ENCODE data around the gene THAP7.
"Not testable (repeated sequence)": the region's sequence is repeated elsewhere in the genome, so short reads cannot be mapped to it uniquely, and the experiment has no call there.

Gene THAP7, protein sequence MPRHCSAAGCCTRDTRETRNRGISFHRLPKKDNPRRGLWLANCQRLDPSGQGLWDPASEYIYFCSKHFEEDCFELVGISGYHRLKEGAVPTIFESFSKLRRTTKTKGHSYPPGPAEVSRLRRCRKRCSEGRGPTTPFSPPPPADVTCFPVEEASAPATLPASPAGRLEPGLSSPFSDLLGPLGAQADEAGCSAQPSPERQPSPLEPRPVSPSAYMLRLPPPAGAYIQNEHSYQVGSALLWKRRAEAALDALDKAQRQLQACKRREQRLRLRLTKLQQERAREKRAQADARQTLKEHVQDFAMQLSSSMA

DNA sequence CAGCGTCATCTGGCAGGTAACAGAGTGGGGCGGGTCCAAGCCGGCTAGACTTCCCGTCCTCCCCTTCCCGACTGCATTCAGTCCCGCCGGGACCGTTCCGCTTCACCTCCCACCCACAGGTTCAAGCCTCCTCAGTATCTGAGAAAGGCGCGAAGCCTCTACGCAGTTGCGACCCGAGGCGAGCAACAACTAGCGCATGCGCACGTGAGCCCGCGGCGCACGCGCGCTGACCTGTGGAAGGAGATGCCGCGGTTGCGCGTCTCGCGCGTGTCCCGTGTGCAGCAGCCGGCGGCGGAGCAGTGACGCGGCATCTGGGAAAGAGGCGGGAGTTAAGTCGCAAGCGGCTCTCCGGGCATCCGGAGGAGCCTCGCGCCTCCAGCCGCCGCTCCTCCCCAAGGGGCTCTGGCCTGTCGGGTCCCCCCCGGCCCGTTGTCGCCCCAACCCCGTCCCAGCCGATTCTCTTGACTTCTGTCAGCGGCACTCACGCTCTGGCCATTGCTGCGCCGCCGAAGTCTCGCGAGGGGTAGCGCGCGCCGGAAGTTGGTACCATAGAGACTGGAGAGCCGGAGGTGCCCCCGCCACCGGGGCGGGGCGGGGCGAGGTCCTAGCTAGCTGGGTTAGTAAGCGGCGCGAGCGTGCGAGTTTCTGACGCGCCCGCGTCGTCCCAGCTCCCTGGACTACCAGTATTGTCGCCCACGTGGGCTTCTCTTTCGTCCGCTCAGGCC lies at the start of gene THAP7:
Gene THAP7 (minus strand): TSS at position 518 of the 725 bp plus-strand sequence. CDS start 207 bp downstream, at position 311.
- DNase-seq (ENCODE audit: low spot score): peak; percentile 96

DNA sequence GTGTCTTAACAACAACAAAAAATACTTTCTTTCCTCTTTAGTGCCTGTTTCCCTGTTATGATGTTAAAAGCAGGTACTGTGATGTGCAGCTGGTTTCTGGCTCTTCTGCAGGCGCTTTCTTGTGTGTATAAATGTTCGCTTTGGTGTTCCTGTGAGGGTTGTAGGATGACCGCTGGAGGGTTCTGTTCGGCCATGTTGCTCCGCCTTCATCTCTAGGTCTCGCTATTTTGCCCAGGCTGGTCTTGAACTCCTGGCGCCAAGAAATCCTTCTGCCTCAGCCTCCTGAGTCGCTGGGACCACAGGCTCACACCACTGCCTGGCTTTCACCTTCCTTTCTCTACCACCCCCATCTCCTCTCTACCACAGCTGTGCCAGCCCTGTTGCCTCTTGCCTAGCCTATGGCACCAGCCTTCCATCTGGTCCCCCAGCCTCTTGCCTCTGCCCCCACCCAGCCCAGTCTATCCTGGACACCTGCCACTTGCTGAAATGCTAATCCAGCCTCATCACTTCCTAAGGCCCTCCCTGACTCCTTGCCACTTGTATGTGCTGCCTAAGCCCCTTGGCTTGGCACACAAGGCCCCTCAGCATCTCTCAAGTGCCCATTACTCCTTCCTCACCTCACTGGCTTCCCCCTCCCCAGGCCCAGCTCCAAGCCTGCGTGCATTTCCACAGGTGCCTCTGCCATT lies 49.4 kb upstream of the THAP7 start:
- DNase-seq (ENCODE audit: low spot score): no peak

DNA sequence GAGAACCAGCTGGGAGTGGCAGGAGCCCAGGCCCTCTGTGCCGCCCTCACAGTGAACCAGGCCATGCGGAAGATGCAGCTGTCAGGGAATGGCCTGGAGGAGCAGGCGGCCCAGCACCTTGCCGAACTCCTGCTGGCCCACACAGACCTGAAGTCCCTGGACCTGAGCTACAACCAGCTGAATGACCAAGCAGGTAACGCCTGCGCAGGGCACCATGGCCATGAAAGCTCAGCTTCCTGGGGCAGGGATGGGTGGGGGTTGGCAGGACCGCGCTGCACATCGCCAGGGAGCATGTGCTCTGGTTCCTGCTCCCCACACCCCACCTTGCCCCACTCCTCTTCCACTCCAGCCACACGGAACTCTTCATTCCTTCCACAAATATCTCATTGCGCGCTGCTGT lies 47.0 kb upstream of the THAP7 start:
- not testable (repeated sequence) for DNase-seq (ENCODE audit: low spot score)

DNA sequence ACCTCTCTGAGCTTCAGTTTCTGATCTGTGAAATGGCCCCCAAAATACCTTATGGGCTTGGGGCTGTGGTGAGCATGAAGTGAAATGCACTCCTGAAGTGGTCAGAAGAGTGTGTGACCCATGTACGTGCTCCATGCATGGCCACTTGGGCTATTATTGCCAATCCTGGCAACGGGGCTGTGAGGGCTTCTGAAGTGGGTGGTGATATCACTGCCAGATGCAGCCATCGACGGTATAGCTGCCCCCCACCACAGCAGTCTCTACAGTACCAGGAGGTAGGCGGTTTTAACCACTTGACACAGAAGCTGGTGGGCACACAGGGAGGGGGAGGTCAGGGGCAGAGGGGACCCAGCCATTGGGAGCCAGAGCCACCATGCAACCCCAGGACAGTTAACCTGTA lies 46.5 kb upstream of the THAP7 start:
- not testable (repeated sequence) for DNase-seq (ENCODE audit: low spot score)

DNA sequence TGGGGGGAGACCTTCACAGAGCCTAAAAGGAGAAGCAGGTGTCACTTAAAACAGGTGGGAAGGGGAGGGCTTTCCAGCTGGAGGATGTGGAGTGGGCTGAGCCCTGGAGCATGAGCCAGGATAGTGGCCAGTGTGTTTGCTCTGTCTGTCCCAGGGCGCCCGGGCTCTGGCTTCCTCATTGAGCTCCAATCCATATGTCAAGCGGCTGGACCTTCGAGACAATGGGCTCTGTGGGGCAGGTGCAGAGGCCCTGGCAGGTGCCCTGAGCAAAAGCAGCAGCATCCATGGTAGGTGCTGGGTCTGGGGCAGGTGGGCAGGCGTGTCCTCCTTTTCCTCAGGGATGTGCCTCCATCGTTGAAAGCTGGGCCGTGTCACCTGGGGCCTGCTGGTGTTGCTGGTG lies 45.8 kb upstream of the THAP7 start:
- no peak for DNase-seq (ENCODE audit: low spot score)

DNA sequence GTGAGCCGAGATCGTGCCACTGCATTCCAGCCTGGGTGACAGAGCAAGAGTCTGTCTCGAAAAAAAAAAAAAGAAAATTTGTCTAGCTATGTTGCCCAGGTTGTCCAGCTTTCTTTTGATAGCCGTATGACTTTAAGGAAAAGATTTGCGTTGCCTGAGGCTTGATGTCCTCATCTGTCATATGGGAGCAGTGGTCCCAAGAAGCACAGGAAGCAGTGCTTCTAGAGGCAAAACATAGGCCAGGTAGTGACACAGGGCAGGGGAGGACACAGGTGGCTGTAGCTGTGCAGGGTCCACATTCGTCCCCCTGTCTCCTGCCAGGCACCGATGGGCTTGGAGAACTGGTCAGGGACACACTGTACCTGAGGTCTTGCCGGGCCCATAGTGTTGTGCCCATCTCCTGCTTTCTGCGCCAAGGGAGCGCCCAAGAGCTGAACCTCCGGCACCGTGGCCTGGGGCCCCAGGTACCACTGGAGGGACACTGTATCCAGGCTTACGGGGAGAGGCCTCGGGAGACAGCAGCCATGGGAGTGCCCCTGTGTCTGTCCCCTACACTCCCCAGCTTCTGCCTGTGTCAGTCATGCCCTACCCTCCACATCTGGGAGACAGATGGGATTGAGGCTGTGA lies 45.2 kb upstream of the THAP7 start:
- no peak for DNase-seq (ENCODE audit: low spot score)

DNA sequence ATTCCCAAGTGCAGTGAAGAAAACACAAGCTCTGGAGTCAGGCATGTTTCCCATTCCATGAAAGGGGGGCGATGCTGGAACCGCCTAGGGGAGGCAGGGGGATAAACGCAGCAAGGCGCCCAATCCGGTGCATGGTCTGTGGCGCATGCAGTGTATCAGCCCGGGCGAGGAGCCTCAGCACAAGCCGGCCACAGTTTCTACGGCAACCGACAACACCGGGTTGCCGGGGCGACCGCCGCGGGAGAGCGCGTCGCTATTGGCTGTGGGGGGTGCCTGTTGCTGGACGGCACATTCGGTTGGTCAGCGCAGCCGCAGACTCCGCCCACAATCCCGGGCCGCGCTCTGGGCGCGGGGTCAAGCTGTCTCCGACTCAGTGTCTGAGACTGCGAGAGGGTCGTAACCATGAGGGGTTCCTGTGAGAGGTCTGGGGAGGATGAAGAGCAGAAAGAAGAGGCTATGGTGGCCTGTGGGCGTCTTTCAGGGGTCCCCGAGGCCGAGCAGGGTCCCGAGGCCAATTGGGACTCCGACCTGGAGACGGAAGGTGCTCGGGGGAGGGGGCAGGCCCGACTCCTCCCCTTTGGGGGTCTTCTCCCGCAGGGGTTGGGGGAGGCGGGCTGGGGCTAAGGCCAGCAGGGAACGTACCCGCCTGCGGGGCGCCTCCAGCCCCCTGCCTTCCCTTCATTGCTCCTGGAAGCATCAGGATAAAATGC lies 43.8 kb upstream of the THAP7 start, which contains the start of gene LRRC74B:
Gene LRRC74B (plus strand): TSS at position 362 of the 710 bp plus-strand sequence. CDS start 41 bp downstream, at position 403.
- peak; percentile 99 for DNase-seq (ENCODE audit: low spot score)

DNA sequence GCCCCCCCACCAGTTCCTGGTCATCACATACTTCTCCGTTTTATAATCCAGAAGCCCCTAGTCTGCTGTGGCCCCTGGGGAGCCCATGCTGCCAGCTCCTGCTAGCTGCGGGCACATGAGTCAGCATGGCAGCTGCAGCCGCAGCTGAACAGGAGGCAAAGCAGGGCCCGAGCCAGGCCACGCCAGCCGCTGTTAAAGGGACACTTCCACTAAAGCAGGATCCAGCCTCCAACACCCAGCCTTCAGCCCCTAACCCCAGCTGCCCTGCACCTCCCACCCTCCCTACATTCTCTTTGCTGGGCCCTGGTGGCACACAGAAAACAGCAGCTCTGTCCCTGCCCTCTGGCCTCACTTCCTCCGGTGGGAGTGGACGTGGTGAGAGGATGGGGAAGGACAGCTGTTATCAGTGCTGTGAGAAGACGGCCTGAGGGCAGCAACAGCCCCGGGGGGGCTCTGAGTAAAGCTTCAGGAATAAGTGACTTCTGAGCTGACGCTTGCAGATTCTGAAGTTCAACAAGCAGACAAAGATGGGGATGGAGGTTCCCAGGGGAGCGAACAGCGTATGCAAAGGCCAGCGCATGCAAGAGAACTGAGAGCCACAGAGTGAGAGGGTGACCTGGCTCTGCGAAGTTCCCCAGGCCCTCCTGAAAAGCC lies 43.1 kb upstream of the THAP7 start:
- DNase-seq (ENCODE audit: low spot score): no peak

DNA sequence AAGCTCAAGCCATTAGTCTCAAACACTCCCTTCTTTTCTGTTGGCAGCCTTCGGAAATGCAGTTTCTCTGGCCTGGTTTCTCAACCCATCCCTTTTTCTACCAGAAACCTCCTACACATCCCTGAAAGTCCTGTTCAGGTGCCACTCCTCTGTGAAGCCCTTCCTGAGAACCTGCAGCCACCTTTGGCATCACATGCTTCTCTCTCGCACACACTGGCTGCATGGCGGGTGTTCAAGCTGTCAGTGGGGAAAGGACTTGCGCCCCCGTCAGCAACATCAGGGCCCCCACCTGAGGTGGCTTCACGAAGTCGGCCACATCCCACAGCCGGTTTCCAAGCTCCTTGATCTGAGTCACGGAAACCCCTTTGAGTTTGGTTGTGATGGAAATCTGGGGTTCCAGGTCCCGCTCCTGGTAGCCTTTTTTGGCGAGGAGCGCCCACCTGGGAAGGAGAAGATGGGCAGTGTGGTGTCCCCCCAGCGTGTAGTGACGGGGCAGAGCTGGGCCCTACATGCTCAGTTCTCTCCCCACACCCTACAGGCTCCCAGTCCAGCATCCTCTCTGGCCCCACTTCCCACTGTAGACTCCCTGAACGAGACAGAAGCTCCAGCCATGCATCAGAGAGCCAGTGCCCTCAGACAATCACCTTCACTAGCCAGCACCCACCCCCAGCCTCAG lies 42.1 kb upstream of the THAP7 start:
- DNase-seq (ENCODE audit: low spot score): peak; percentile 42

DNA sequence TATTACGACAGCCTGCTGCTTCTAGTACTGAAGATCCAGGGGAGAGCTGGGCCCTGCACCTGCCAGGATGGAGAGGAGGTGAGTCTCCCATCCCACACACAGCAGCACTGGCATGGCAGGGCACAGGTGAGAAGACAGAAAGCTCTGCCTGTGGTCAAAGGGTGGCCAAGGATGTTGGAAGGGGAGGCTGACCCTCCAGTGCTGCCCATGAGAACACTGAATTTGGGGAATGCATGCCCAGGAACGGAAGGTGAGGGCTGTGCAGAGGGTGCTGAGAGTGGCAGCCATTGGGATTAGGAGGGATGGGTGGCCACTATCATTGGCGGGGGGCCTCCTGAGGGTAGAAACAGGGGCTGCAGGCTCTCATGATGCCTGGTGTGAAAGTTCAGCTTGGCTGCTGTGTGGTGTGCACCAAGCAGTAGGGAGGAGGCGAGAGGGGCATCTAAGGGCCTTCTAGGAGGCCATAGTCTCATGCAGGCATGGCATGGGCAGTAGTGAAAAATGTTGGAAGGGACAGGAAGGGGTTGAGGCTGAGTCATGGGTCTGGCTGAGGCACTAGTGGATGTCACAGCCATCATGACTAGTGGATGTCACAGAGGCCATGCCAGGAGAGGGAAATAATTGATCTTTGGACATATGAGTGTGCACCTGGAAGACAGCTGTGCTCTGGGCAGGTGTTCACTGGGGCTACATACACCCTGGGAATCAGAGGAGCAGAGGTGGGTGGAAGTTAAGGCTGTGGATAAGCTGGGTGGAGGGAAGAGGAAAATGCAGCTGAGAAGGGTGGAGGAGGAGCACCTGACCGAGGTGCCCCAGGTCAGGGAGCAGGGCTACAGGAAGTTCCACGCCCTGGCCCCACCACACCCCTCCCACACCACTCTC lies 41.3 kb upstream of the THAP7 start:
- DNase-seq (ENCODE audit: low spot score): no peak

DNA sequence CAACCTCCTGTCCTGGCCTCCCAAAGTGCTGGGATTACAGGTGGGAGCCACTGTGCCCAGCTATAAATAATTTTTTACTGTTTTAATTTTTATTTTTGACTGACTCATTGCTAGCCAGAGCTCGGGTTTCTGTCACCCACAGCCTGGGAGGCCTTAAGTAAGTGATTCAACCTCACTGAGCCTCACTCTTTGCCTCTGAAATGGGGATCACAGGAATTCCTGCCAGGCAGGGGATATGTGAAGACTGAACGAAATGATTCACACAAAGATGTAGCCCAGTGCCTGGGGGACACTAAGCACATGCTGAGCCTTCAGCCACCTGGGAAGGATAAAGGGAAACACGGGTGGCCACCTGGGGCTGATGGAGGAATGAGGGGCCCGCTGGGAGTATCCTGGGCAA lies 40.0 kb upstream of the THAP7 start:
- DNase-seq (ENCODE audit: low spot score): no peak

DNA sequence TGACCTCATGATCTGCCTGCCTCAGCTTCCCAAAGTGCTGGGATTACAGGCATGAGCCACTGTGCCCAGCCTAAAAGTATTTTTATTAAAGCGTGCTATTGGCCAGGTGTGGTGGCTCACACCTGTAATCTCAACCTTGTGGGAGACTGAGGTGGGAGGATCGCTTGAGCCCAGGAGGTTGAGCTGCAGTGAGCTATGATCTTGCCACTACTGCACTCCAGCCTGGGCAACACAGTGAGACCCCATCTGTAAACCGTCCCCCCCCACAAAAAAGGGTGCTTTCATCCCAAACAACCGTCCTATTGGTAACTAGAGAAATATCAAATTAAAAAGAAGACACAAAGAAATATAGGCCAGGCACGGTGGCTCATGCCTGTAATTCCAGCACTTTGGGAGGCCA lies 37.2 kb upstream of the THAP7 start:
- not testable (repeated sequence) for DNase-seq (ENCODE audit: low spot score)

DNA sequence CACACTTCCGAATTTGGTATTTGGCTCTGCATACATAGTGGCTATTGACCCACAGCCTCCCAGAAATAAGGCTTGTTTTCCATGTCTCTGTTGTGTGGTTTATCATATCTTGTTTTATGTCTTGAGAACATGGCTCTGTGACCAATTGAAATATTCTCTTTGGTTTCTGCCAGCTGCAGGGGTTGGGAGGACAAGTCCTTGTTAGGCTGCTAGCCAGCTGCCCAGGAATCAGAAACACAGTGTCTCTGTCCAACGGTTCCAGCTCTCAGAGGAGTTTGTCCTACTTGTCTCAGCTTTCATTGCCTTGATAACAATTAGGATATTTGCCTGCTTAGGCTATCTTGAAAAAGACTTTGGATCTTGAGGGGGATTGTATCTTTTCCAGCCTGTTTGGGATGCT lies 36.5 kb upstream of the THAP7 start:
- DNase-seq (ENCODE audit: low spot score): no peak

DNA sequence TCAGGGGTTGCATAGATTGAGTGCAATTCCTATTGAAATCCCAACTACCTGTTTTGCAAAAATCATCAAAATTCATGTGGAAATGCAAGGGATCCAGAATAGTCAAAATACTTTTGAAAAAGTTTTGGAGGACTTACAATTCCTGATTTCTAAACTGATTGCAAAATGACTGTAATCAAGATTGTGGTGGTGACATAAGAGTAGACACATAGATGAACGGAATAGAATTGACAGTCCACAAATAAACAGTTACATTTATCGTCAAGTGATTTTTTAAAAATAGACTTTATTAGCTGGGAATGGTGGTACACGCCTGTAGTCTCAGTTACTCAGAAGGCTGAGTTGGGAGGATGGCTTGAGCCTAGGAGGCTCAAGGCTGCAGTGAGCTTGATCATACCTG lies 33.1 kb upstream of the THAP7 start:
- no peak for DNase-seq (ENCODE audit: low spot score)

DNA sequence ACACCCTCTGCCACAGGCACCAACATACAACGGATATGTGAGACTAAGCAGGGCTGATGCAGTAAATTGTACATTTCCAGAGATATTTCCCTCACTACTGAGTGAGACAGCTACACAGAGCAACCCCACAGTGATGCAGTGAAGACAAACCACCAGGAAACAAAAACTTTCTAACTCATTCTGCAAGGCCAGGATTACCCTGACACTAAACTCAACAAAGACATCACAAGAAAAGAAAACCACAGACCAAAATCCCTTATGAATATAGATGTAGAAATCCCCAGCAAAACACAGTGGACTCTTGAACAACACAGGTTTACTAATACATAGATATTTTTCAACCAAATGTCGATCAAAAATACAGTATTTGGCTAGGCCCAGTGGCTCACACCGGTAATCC lies 32.0 kb upstream of the THAP7 start:
- DNase-seq (ENCODE audit: low spot score): no peak

DNA sequence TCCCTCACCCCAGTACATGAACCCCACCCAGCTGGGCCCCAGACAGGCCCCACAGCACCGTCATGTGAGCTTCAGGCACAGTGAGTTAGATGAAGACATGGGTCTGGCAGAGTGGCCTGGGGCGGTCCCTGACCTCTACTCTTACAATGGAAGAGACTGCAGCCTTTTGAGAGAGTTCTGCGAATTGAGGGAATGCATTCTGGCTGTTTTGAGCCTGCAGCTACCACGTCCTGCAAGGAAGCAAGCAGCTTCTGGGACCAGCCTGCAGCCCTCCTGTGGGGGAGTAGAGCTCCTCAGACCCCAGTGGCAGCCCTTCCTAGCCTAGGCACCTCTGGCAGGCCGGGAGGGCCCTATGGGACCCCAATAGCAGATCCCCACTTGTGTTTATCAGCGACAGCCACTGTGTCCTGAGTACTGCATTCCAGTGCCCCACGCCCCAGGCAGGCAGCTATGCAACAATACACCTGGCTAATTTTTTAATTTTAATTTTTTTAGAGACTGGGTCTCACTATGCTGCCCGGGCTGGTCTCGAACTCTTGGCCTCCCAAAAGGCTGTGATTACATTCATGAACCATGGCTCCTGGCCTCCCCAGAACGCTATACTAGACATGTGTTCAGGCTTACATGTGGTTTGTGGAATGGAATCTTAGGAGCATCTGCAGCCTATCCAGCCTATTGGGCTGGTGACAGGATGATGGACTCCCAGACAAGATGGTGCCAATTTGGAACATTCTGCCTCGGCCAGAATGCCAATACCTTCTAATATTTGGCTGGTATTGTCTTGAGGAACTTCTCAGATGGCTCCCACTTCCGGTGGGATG lies 31.2 kb upstream of the THAP7 start:
- no peak for DNase-seq (ENCODE audit: low spot score)

DNA sequence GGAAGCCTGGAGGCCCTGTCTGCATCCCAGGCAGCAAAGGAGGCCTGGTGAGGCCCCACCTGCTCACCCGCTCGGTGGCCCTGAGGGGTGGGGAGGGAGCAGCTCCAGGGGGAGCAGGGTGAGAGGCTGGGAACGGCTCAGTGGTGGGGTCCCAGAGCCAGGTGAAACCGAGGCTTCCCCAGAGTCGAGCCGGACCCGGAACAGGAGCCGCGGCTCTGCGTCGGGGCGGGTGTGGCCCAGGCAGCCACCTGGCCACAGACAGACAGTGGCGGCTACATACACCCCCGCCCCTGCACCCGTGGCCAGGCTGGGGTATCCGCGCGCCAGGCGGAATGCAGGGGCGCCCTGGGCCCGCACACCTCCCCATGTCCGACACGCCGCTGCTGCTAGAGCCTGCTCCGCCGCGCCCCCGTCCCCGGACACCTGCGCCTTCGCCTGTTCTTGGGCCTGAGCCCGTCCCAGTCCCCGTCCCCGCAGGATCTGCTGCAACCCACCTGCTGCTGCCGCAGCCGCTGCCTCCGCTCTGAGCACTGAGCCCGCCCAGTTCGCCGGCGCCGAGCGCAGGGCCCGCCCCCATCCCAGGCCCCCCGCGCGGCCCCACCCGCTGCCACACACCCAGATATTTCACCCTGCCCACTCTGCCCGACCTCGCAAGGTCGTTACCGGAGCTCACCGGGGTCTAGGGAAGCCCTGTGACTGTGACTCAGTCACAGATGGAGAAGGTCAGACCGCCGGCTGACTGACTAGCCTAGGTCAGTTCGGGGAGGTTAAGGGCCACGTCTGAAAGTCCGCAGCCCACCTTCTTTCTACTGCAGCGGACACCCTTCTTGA lies 30.3 kb upstream of the THAP7 start, which contains the start of gene SLC7A4:
Gene SLC7A4 (minus strand): TSS at position 525 of the 831 bp plus-strand sequence. CDS start 749 bp downstream, outside the sequence.
- no peak for DNase-seq (ENCODE audit: low spot score)

All from ecto neural progenitor cell (in vitro differentiated cells).